Measurements from ENCODE around the gene KCNQ1.
A peak's percentile ranks its signal among the peaks of the same experiment; 100 is the strongest.

KCNQ1 gene

DNA sequence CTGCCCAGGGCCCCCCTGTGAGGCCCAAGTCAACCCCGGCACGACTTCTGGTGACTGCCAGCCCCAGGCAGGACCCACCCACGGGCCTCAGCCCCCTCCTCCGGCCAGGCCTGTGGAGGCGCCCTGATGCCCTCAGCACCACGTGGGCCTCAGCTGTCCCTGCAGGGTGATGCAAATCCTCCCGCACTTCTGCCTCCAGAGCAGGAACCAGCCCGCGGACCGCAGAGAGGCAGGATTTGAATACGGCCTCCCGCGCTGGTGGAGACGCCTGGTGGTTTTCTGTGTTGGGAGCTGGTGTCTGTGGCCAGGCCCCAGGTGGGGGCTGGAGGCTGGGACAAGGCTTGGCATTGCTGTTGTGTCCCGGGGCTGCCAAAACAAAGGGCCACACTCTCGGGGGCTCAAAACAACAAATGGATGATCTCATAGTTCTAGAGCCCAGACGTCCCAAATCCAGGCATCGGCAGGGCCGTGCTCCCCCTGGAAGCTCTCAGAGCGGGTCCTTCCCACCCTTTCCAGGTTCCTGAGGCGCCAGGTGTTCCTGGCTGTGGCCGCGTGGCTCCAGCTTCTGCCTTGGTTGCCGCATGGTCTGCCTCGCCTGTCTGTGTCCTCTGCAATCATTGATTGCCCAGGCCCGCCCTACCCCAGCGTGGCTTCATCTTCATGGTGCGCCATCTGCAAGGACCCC lies 19.9 kb upstream of the KCNQ1 start:
- DNase-seq (ENCODE audit: insufficient read length, low spot score) (no peak), FAIRE-seq (no peak)

DNA sequence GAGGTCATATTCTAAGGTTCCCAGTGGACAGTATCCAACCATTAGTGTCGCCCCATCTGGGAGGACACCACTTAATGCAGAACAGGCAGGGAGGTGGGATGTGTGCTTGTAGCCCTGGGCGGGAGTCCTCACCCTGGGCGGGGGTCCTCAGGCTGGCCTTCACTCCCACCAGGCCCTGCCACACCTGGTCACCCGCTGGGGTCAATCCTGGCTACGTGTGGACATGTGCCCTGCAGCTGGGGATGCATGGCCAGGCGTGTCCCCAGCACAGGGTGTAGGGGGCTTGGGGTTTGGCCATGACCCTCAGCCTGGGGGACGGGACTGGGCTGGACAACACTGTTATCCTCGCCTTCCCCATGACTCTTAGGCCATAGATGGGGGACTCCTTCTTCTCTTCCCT lies 19.3 kb upstream of the KCNQ1 start:
- no peak for FAIRE-seq

DNA sequence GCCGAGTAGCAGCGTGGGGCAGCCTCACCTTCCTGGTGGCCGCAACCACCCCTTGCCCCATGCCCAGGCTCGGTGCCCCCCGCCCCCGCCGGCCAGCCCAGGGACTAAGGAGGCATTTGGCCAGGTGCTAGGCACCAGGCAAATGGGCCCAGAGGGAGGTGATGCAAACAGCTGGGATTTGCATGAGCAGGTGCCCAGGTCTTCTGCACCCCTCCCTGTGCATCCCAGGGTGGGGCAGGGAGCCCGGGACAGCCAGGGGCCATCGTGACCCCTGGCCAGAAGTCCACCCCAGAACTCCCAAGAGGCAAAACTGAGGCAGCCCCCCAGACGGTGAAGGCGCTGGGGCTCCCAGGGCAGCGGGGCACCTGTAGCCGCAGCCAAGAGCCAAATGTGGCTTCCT lies 18.6 kb upstream of the KCNQ1 start:
- DNase-seq (ENCODE audit: insufficient read length, low spot score) = no peak
- FAIRE-seq = no peak

More for the DNA sequence above, 19.3 kb upstream of the KCNQ1 start:
- DNase-seq (ENCODE audit: insufficient read length, low spot score) = no peak

DNA sequence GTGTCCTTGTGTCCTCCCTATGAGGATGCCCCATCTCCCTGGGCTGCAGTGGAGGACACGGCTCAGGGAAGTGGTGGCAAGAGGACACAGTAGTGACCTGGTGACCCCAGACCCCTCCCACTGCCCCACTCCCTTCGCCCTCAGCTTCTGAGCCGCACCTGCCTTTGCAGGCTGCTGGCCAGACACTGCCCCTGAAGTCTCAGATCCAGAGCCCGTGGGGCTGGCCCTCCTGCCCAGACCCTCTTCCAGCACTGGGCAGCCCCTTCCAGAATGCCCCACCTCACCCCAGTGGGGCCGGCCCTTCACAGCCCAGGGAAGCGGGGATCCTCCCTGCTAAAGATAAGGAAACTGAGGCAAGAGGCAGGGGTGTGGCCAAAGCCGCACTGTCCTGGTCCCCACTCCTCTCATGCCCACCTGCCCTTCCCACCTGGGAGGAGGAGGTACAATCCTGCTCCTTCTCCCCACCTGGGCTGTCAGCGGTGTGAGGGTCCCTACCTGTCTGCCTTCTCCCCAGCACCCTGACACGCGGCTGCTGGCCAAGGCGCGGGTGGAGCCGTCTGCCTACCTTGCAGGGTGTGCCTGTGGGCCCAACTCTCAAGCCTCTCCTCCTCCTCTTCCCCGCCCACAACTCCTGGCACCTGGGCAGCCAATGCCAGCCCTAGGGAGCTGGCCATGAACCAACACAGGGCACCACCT lies 17.8 kb upstream of the KCNQ1 start:
- DNase-seq (ENCODE audit: insufficient read length, low spot score) = no peak
- FAIRE-seq = no peak

GRCh38 chr11:2427721-2428321 lies 17.0 kb upstream of the KCNQ1 start:
- no peak for FAIRE-seq
- no peak for DNase-seq (ENCODE audit: insufficient read length, low spot score)

DNA sequence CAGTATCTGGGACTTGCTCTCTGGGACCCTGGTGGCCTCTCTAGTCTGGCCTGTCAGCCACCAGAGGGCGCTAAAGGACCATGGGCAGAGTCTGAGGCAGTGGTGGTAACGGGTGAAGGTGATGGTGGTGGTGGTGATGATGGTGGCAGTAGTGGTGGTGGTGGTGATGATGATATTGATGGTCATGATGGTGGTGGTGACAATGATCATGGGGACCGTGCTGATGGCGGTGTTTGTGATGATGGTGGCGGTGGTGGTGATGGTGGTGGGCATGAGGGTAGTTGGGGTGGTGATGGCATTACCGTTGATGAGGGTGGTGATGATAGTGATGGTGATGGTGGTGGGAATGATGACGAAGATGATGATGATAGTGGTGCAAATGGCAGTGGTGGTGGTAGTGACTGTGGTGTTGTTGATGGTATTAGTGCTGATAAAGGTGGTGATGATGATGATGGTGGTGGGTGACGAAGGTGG lies 16.4 kb upstream of the KCNQ1 start:
- DNase-seq (ENCODE audit: insufficient read length, low spot score) (peak; percentile 67), FAIRE-seq (no peak)

DNA sequence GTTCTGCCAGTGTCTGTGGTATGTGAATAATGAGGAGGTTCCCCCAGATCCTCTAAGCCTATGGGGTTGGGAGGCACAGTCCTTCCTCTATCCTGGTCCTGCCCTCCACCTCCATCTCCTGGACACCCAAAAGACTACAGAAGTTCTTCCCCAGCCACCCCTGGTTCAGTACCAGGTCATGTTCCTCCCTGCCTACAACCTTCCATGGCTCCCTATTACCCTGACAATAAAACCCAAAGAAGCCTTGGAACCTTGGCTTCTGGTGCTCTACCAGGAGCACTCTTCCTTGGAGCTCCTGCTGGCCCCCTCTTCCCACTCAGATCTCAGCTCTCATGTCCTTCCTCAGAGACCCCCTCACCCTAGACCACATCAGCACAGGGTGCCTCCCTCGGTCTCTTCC lies 13.4 kb upstream of the KCNQ1 start:
- no peak for DNase-seq (ENCODE audit: insufficient read length, low spot score)
- no peak for FAIRE-seq

GRCh38 chr11:2432171-2432621 lies 12.6 kb upstream of the KCNQ1 start:
- FAIRE-seq (no peak), DNase-seq (ENCODE audit: insufficient read length, low spot score) (no peak)

- DNase-seq (ENCODE audit: insufficient read length, low spot score) = no peak
- FAIRE-seq = no peak
Observed at GRCh38 chr11:2432628-2433071, 12.2 kb upstream of the KCNQ1 start.

- no peak for DNase-seq (ENCODE audit: insufficient read length, low spot score)
- no peak for FAIRE-seq
Observed at GRCh38 chr11:2433106-2433925, 11.5 kb upstream of the KCNQ1 start.

GRCh38 chr11:2434008-2434407 lies 10.8 kb upstream of the KCNQ1 start:
- FAIRE-seq = no peak

GRCh38 chr11:2434506-2435255 lies 10.1 kb upstream of the KCNQ1 start:
- FAIRE-seq = no peak
- DNase-seq (ENCODE audit: insufficient read length, low spot score) = no peak

More at GRCh38 chr11:2434008-2434407, 10.8 kb upstream of the KCNQ1 start:
- DNase-seq (ENCODE audit: insufficient read length, low spot score) = no peak

DNA sequence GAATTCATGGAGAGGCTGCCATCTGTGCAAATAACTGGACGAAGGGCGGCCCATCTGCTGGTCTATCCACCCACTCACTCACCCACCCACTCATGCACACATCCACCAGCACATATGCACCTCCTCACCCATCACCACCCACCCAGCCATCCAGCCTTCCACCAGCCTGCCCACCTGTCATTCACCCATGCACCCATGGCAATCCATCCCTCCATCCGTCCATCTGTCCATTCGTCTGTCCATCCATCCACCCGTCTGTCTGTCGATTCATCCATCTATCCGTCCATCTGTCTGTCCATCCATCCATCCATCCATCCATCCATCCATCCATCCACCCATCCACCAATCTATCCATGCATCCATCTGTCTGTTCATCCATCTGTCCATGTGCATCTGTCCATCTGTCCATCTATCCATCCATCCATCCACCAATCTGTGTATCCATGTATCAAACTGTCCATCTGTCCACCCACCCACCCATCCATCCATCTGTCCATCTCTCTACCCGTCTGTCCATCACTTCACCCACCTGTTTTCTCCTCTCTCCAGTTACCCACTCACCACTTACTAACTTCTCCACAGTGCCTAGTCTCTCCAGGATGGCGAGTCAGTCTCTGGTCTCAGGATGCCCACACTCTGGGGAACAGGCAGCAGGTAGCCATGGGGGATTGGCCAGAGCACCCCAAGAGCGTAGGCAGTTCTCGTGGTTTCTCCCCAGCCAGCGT lies 9.4 kb upstream of the KCNQ1 start:
- no peak for FAIRE-seq
- no peak for DNase-seq (ENCODE audit: insufficient read length, low spot score)

DNA sequence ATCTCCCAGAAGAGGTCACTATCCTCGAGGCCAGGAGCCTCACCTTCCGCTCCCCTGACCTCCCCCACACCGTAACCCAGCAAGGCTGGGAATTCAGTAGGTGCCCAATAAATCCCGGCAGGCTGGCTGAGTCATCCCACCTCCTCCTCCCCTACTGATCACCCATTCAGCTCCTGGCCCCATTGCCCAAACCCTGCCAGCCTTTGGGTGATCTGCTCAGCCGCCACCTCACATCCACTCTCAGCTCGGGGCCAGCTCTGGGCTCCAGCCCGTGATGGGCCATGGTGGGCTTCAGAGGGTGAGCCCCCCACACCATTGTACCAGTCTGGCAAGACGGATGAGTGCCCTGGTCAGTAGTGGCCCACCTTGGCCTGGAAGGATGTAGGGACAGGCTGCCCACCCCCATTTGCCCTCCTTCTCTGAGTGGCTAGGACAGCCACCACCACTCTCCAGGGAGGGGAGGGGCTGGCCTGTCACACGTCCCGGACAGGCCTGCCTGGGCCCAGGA lies 8.7 kb upstream of the KCNQ1 start:
- FAIRE-seq (no peak), DNase-seq (ENCODE audit: insufficient read length, low spot score) (no peak)

GRCh38 chr11:2436521-2437031 lies 8.2 kb upstream of the KCNQ1 start:
- DNase-seq (ENCODE audit: insufficient read length, low spot score) (no peak), FAIRE-seq (no peak)

GRCh38 chr11:2437516-2437915 lies 7.3 kb upstream of the KCNQ1 start:
- no peak for DNase-seq (ENCODE audit: insufficient read length, low spot score)
- FAIRE-seq = no peak

- no peak for FAIRE-seq
- no peak for DNase-seq (ENCODE audit: insufficient read length, low spot score)
Observed at GRCh38 chr11:2439820-2440219, 5.0 kb upstream of the KCNQ1 start.

GRCh38 chr11:2440646-2441045 lies 4.2 kb upstream of the KCNQ1 start:
- no peak for FAIRE-seq
- DNase-seq (ENCODE audit: insufficient read length, low spot score) = no peak

DNA sequence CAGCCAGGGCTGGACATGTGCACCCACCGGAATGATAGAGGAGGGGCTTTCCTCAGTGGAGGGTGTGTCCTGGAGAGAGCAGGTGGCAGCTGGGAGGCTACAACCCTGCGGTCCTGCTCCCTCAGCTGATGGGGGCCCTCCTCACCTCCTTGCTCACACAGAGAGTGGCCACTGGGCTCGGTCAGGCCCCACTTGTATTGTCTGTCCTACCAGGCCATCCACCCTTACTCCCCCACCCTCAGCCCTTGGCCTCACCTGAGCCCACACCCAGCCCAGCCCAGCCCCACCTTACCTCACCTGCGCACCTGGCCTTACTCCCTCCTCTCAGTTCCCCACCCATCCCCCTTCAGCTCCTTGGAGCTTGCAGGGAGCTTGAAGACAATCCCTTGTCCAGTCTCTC lies 3.6 kb upstream of the KCNQ1 start:
- DNase-seq (ENCODE audit: insufficient read length, low spot score) (no peak), FAIRE-seq (no peak)
